H9 (cell line): ENCODE data around the gene HEPN1. TPM values are rescaled to one million over a fixed set of nuclear protein-coding genes. Genes with fewer than 3 reads are reported as not detected.

Experiments
- DNase-seq: peaks from one replicate; pipeline ENCODE4 v3.0.0-alpha.2; 2017
- H2AFZ ChIP-seq: one replicate; pipeline ENCODE4 v1.6.1; 2013; ENCODE audit warnings: mild to moderate bottlenecking, low read length, control low read depth, moderate library complexity
- H2AK5ac ChIP-seq: 2 replicates; pipeline ENCODE4 v1.6.1; 2013; ENCODE audit warnings: low read length, control low read depth, mixed read lengths; ENCODE audit not compliant: insufficient read length
- H2BK120ac ChIP-seq: one replicate; pipeline ENCODE4 v1.6.1; 2013; ENCODE audit warnings: low read depth, mild to moderate bottlenecking, low read length, control low read depth, inconsistent platforms; ENCODE audit not compliant: poor library complexity, severe bottlenecking
- H2BK12ac ChIP-seq: 2 replicates; pipeline ENCODE4 v1.6.1; 2013; ENCODE audit warnings: low read length, control low read depth, mixed read lengths, low read depth; ENCODE audit not compliant: insufficient read length
- H2BK15ac ChIP-seq: 2 replicates; pipeline ENCODE4 v1.6.1; 2013; ENCODE audit warnings: low read depth, low read length, control low read depth
- H2BK20ac ChIP-seq: one replicate; pipeline ENCODE4 v1.6.1; 2013; ENCODE audit warnings: low read depth, mild to moderate bottlenecking, low read length, control low read depth, inconsistent platforms; ENCODE audit not compliant: poor library complexity, severe bottlenecking
- H2BK5ac ChIP-seq: 2 replicates; pipeline ENCODE4 v1.6.1; 2013; ENCODE audit warnings: low read length, control low read depth, mixed read lengths; ENCODE audit not compliant: insufficient read length
- H3K14ac ChIP-seq: 2 replicates; pipeline ENCODE4 v1.6.1; 2013; ENCODE audit warnings: low read length, control low read depth; ENCODE audit not compliant: insufficient read depth
- H3K18ac ChIP-seq: 2 replicates; pipeline ENCODE4 v1.6.1; 2013; ENCODE audit warnings: low read depth, mild to moderate bottlenecking, mixed read lengths, low read length, control low read depth; ENCODE audit not compliant: insufficient read length
- H3K23ac ChIP-seq: 2 replicates; pipeline ENCODE4 v1.6.1; 2013; ENCODE audit warnings: low read length, control low read depth, mixed read lengths, low read depth; ENCODE audit not compliant: insufficient read length
- H3K23me2 ChIP-seq: 2 replicates; pipeline ENCODE4 v1.6.1; 2013; ENCODE audit warnings: low read depth, mild to moderate bottlenecking, mixed read lengths, low read length, control low read depth; ENCODE audit not compliant: insufficient read length, poor library complexity, severe bottlenecking
- H3K27ac ChIP-seq: 2 replicates; pipeline ENCODE4 v1.5.1; 2013; ENCODE audit warnings: low read length, control low read depth, mixed read lengths, low read depth; ENCODE audit not compliant: insufficient read length
- H3K27me3 ChIP-seq: 2 replicates; pipeline ENCODE4 v1.6.1; 2013; ENCODE audit warnings: low read length, control low read depth, inconsistent platforms; ENCODE audit not compliant: insufficient read depth
- H3K4ac ChIP-seq: 2 replicates; pipeline ENCODE4 v1.6.1; 2013; ENCODE audit warnings: low read depth, mild to moderate bottlenecking, control low read depth, inconsistent platforms, low read length, moderate library complexity
- H3K4me1 ChIP-seq: 2 replicates; pipeline ENCODE4 v1.6.1; 2013; ENCODE audit warnings: low read length, control low read depth, inconsistent platforms; ENCODE audit not compliant: insufficient read depth
- H3K4me2 ChIP-seq: 2 replicates; pipeline ENCODE4 v1.6.1; 2013; ENCODE audit warnings: low read length, control low read depth, mixed read lengths; ENCODE audit not compliant: insufficient read length, insufficient read depth
- H3K56ac ChIP-seq: 2 replicates; pipeline ENCODE4 v1.6.1; 2013; ENCODE audit warnings: low read depth, mild to moderate bottlenecking, mixed read lengths, low read length, control low read depth; ENCODE audit not compliant: insufficient read length
- H3K79me1 ChIP-seq: 2 replicates; pipeline ENCODE4 v1.6.1; 2013; ENCODE audit warnings: low read depth, mild to moderate bottlenecking, moderate library complexity, low read length, control low read depth, inconsistent platforms; ENCODE audit not compliant: insufficient read depth, poor library complexity, severe bottlenecking
- H3K79me2 ChIP-seq: 2 replicates; pipeline ENCODE4 v1.6.1; 2013; ENCODE audit warnings: low read length, control low read depth, inconsistent platforms; ENCODE audit not compliant: insufficient read depth
- H3K9ac ChIP-seq: 2 replicates; pipeline ENCODE4 v1.6.1; 2013; ENCODE audit warnings: low read length, control low read depth, mixed read lengths; ENCODE audit not compliant: insufficient read length; ENCODE audit errors: extremely low read depth
- H3K9me3 ChIP-seq: one replicate; pipeline ENCODE4 v1.6.1; 2013; ENCODE audit warnings: low read depth, low read length, inconsistent platforms; ENCODE audit not compliant: control insufficient read depth
- H3T11ph ChIP-seq: one replicate; pipeline ENCODE4 v1.6.1; 2013; ENCODE audit warnings: mild to moderate bottlenecking, low read length, control low read depth, inconsistent platforms
- H4K20me1 ChIP-seq: one replicate; pipeline ENCODE4 v1.6.1; 2013; ENCODE audit not compliant: control insufficient read depth, insufficient read length, insufficient read depth
- H4K5ac ChIP-seq: 2 replicates; pipeline ENCODE4 v1.6.1; 2013; ENCODE audit warnings: low read depth, mild to moderate bottlenecking, mixed read lengths, low read length, control low read depth; ENCODE audit not compliant: insufficient read length
- H4K8ac ChIP-seq: replicated peaks from 2 replicates; pipeline ENCODE4 v1.6.1; 2013; ENCODE audit warnings: low read length, control low read depth, mixed read lengths, low read depth; ENCODE audit not compliant: insufficient read length
- H4K91ac ChIP-seq: 2 replicates; pipeline ENCODE4 v1.6.1; 2013; ENCODE audit warnings: low read depth, mild to moderate bottlenecking, moderate library complexity, mixed read lengths, low read length, control low read depth; ENCODE audit not compliant: insufficient read length
- H3K27ac Mint-ChIP-seq, 3 experiments: 2 replicates in 2 of 3; 3 replicates in 1 of 3; pipeline ENCODE4 v1.8.0; 2020 to 2021; ENCODE audit warnings: mixed read lengths in 3 of 3, mild to moderate bottlenecking in 1 of 3, moderate library complexity in 1 of 3
- H3K27me3 Mint-ChIP-seq: 2 replicates; pipeline ENCODE4 v1.8.0; 2021; ENCODE audit warnings: low read depth, mild to moderate bottlenecking, moderate library complexity, mixed read lengths
- H3K36me3 Mint-ChIP-seq, 3 experiments: 2 replicates in 2 of 3; 3 replicates in 1 of 3; pipeline ENCODE4 v1.8.0; 2020 to 2021; ENCODE audit warnings: low read depth in 3 of 3, mixed read lengths in 3 of 3; ENCODE audit not compliant: insufficient read depth in 1 of 3
- H3K4me1 Mint-ChIP-seq, 2 experiments: 2 replicates each; pipeline ENCODE4 v1.8.0; 2020; ENCODE audit warnings: mixed read lengths in 2 of 2
- H3K4me3 Mint-ChIP-seq, 2 experiments: 2 replicates in 1 of 2; 3 replicates in 1 of 2; pipeline ENCODE4 v1.8.0; 2020 to 2021; ENCODE audit warnings: mild to moderate bottlenecking in 2 of 2, mixed read lengths in 2 of 2, moderate library complexity in 1 of 2
- H3K9me3 Mint-ChIP-seq, 2 experiments: 2 replicates in 1 of 2; 3 replicates in 1 of 2; pipeline ENCODE4 v1.8.0; 2020; ENCODE audit warnings: mild to moderate bottlenecking in 2 of 2, mixed read lengths in 2 of 2, moderate library complexity in 1 of 2
- CTCF ChIP-seq: fragments of 200-600 bp; sonication (generic); conservative IDR thresholded peaks from 3 replicates; pipeline ENCODE4 v1.8.0; 2021; ENCODE audit warnings: antibody characterized with exemption, mild to moderate bottlenecking
- WGBS: extraction: QIAGEN DNeasy Blood & Tissue Kit; methylation state at CpG from one replicate; pipeline ENCODE4 v1.1.7; 2013; ENCODE audit warnings: missing lambda C conversion rate, low lambda C conversion rate, mixed read lengths; ENCODE audit not compliant: insufficient read length; ENCODE audit errors: extremely low coverage; 5-methylcytosine and 5-hydroxymethylcytosine counted together
- total RNA-seq: library from RNA; stranded (reverse); gene quantifications from 2 replicates; pipeline ENCODE4 v1.2.1, GENCODE V29; 2021

Gene HEPN1
- total RNA-seq, 1 experiment from 2014 or later: not detected

DNA sequence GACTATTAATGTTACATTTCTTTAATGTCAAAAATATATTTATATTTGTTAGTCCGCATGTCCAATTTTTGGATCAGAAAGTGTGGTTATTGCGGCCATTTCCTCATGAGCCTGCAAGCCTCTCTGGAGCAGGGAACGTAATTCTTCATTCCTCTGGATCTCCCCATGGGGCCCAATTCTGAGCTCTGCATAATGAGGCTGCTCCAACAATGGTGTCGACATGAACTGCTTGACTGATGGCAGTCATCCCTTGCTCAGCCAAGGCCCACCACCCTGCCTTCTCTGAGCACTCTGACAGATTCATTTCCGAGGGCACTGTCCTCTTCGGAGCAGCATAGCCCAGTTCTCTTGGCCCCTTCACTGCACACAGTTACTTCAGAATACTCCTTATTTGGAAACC, 19.9 kb downstream of the HEPN1 start:
- H4K20me1 ChIP-seq: no peaks in the 10 kb centered on the region
- H4K5ac ChIP-seq: no peak overlapping the region
- no peak overlapping the region for H2BK5ac ChIP-seq
- no peaks in the 10 kb centered on the region for H3K36me3 Mint-ChIP-seq
- H3K4ac ChIP-seq: no peak overlapping the region
- no peak for TF ChIP-seq CTCF
- no peaks in the 10 kb centered on the region for H3K4me1 ChIP-seq
- H3K4me3 Mint-ChIP-seq: no peak overlapping the region
- H3K4me1 Mint-ChIP-seq: peaks cover 0 to 9% of the 10 kb centered on the region in 2 experiments; a peak in 1 of 4 replicates
- H4K91ac ChIP-seq: no peak overlapping the region
- H3K9me3 Mint-ChIP-seq: no peaks in the 10 kb centered on the region
- no peak overlapping the region for H2BK20ac ChIP-seq
- no peak overlapping the region for H3K23ac ChIP-seq
- no peak overlapping the region for H2AK5ac ChIP-seq
- no CpG with 5 or more reads among the region's 6 CpGs for WGBS
- H2BK15ac ChIP-seq: no peak overlapping the region
- H3K9me3 ChIP-seq: no peaks in the 10 kb centered on the region
- no peak overlapping the region for H4K8ac ChIP-seq
- no peaks in the 10 kb centered on the region for H3K79me1 ChIP-seq
- H3T11ph ChIP-seq: no peak overlapping the region
- no peak overlapping the region; a peak in 1 of 7 replicates for H3K27ac Mint-ChIP-seq
- H3K23me2 ChIP-seq: no peaks in the 10 kb centered on the region
- H3K27ac ChIP-seq: no peak overlapping the region
- no peak for DNase-seq
- H3K56ac ChIP-seq: no peak overlapping the region
- H2BK120ac ChIP-seq: no peak overlapping the region
- no peaks in the 10 kb centered on the region for H3K79me2 ChIP-seq
- no peak overlapping the region for H2BK12ac ChIP-seq
- no peak overlapping the region for H3K9ac ChIP-seq
- no peaks in the 10 kb centered on the region; the same call in 1 of the 2 replicates for H3K27me3 ChIP-seq
- peaks cover 31% of the 10 kb centered on the region for H3K27me3 Mint-ChIP-seq
- no peak overlapping the region for H3K18ac ChIP-seq
- H3K4me2 ChIP-seq: no peak overlapping the region
- no peak overlapping the region for H3K14ac ChIP-seq
- H2AFZ ChIP-seq: no peak overlapping the region
